PC-9 (cell line): ENCODE data around the gene UHRF1.

Experiments used
- EZH2 ChIP-seq: fragments of 200-600 bp; sonication (generic); IDR thresholded peaks from 2 replicates; pipeline ENCODE4 v1.8.0; 2017; ENCODE audit warnings: antibody characterized with exemption, low read depth
- TF ChIP-seq, protein P1 (sequence below): fragments of 200-600 bp; sonication (generic); conservative IDR thresholded peaks from 2 replicates; pipeline ENCODE4 v1.6.1; 2017; ENCODE audit warnings: mixed run types, antibody characterized with exemption, mild to moderate bottlenecking, moderate library complexity

DNA sequence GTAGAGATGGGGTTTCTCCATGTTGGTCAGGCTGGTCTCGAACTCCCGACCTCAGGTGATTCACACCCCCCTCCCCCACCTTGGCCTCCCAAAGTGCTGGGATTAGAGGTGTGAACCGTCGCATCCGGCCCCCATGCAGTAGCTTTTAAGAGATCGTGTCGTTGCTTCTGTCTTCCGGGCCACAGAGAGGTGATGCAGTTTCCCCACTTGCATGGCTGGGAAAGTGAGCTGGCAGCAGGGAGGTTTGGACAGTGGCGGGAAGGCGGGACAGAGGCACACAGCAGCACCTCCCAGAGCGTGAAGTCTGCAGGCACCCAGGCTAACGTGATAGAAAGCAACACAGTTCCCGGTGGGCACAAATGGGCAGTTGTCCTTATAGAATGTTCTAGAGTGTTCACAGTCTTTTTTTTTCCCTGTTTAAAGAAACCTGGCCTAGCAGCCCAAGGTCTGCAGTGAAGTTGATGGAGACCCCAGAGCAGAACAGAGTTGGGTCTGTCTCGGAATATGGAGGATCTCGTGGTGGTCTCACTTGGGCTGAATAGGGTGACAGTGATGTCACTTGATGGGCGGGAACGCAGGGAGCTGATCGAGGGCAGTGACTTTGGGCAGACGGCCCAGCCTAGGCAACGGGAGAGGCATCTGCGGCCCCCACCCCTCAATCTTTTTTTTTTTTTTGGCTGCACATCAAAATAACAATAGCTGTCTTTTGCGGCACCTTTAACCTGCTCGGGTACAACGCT is 4.9 kb downstream of the UHRF1 start:
- no peak for TF ChIP-seq EZH2
- TF ChIP-seq, protein P1, sequence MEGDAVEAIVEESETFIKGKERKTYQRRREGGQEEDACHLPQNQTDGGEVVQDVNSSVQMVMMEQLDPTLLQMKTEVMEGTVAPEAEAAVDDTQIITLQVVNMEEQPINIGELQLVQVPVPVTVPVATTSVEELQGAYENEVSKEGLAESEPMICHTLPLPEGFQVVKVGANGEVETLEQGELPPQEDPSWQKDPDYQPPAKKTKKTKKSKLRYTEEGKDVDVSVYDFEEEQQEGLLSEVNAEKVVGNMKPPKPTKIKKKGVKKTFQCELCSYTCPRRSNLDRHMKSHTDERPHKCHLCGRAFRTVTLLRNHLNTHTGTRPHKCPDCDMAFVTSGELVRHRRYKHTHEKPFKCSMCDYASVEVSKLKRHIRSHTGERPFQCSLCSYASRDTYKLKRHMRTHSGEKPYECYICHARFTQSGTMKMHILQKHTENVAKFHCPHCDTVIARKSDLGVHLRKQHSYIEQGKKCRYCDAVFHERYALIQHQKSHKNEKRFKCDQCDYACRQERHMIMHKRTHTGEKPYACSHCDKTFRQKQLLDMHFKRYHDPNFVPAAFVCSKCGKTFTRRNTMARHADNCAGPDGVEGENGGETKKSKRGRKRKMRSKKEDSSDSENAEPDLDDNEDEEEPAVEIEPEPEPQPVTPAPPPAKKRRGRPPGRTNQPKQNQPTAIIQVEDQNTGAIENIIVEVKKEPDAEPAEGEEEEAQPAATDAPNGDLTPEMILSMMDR: no peak
